Measurements from ENCODE around the gene USP17L21. TPM values are rescaled to one million over a fixed set of nuclear protein-coding genes. Genes with fewer than 3 reads are reported as not detected.
A peak's percentile ranks its signal among the peaks of the same experiment; 100 is the strongest.
"Not testable (repeated sequence)": the region's sequence is repeated elsewhere in the genome, so short reads cannot be mapped to it uniquely, and the experiment has no call there.

USP17L21 gene
- total and polyA plus RNA-seq, 3 experiments from 2014 or later, result not detected

- CTCF ChIA-PET, POLR2A ChIA-PET: not testable (repeated sequence)
These were observed 19.1 kb upstream of the USP17L21 start, which contains the start of gene USP17L17 for GRCh38 chr4:9243579-9243978. Gene USP17L17 (plus strand): TSS chr4:9243879. CDS start chr4:9243879, 0 bp downstream.

GRCh38 chr4:9247953-9248680 lies 14.6 kb upstream of the USP17L21 start, which contains the start of gene USP17L18:
Gene USP17L18 (plus strand): TSS chr4:9248630. CDS start chr4:9248630, 0 bp downstream.
- H3K27ac Mint-ChIP-seq; H3K36me3 Mint-ChIP-seq; H3K27me3 ChIP-seq (ENCODE audit: insufficient read depth, low read length, poor library complexity, severe bottlenecking); H3K4me3 ChIP-seq (ENCODE audit: low read length); H3K4me1 Mint-ChIP-seq; H3K9me3 Mint-ChIP-seq; H3K9me3 ChIP-seq (ENCODE audit: low read length); H3K27me3 Mint-ChIP-seq; H3K4me3 Mint-ChIP-seq; H3K4me1 ChIP-seq (ENCODE audit: insufficient read depth, low read length); H3K27ac ChIP-seq (ENCODE audit: low read depth, low read length); CTCF ChIA-PET; H3K36me3 ChIP-seq (ENCODE audit: insufficient read depth, low read length); POLR2A ChIA-PET: not testable (repeated sequence)
- DNase-seq, result peak in 3 of 5 donors; percentile 0 to 32 (median 1)

More at GRCh38 chr4:9243579-9243978, 19.1 kb upstream of the USP17L21 start, which contains the start of gene USP17L17:
- not testable (repeated sequence) for H3K9me3 ChIP-seq (ENCODE audit: low read length); H3K27me3 Mint-ChIP-seq; H3K27me3 ChIP-seq (ENCODE audit: insufficient read depth, low read length, poor library complexity, severe bottlenecking); H3K9me3 Mint-ChIP-seq; H3K36me3 Mint-ChIP-seq; H3K4me1 Mint-ChIP-seq; DNase-seq; H3K36me3 ChIP-seq (ENCODE audit: insufficient read depth, low read length); H3K4me1 ChIP-seq (ENCODE audit: insufficient read depth, low read length); H3K27ac Mint-ChIP-seq; H3K27ac ChIP-seq (ENCODE audit: low read depth, low read length); H3K4me3 Mint-ChIP-seq; H3K4me3 ChIP-seq (ENCODE audit: low read length)

DNA sequence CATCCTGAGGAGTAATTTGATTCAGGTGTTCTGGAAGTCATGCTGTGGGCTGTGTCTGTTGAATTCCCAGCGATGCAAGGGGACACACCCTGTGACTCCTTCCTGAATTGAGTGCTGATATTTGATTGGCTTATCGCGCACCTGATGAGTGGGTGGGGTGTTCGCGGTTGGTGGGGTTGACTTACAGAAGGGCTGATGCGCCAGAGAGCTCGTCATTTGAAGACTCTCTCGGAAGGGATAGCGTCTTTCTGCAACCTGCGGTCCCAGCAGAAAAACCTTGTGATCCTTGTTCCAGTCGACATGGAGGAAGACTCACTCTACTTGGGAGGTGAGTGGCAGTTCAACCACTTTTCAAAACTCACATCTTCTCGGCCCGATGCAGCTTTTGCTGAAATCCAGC lies 9.6 kb upstream of the USP17L21 start, which contains the start of gene USP17L19:
Gene USP17L19, plus strand, starts transcription at position 301 of the 400 bp plus-strand sequence. Its CDS starts 0 bp downstream, at position 301.
- H3K4me1 ChIP-seq (ENCODE audit: insufficient read depth, low read length); H3K27me3 ChIP-seq (ENCODE audit: insufficient read depth, low read length, poor library complexity, severe bottlenecking); DNase-seq; H3K36me3 ChIP-seq (ENCODE audit: insufficient read depth, low read length); H3K36me3 Mint-ChIP-seq; H3K4me3 ChIP-seq (ENCODE audit: low read length); H3K4me1 Mint-ChIP-seq; POLR2A ChIA-PET; H3K27me3 Mint-ChIP-seq; H3K9me3 Mint-ChIP-seq; H3K27ac Mint-ChIP-seq; H3K4me3 Mint-ChIP-seq; H3K27ac ChIP-seq (ENCODE audit: low read depth, low read length); CTCF ChIA-PET; H3K9me3 ChIP-seq (ENCODE audit: low read length): not testable (repeated sequence)

- H3K4me3 Mint-ChIP-seq; H3K4me3 ChIP-seq (ENCODE audit: low read length); POLR2A ChIA-PET; H3K4me1 Mint-ChIP-seq; H3K9me3 Mint-ChIP-seq; H3K36me3 Mint-ChIP-seq; H3K36me3 ChIP-seq (ENCODE audit: insufficient read depth, low read length); H3K27me3 ChIP-seq (ENCODE audit: insufficient read depth, low read length, poor library complexity, severe bottlenecking); DNase-seq; CTCF ChIA-PET; H3K27ac ChIP-seq (ENCODE audit: low read depth, low read length); H3K27ac Mint-ChIP-seq; H3K4me1 ChIP-seq (ENCODE audit: insufficient read depth, low read length); H3K9me3 ChIP-seq (ENCODE audit: low read length); H3K27me3 Mint-ChIP-seq: not testable (repeated sequence)
These were observed 4.8 kb upstream of the USP17L21 start, which contains the start of gene USP17L20 for GRCh38 chr4:9257824-9258223. Gene USP17L20 (plus strand): TSS chr4:9258124. CDS start chr4:9258124, 0 bp downstream.

GRCh38 chr4:9267319-9267718 lies 4.6 kb downstream of the USP17L21 start, which contains the start of gene USP17L22:
Gene USP17L22 (plus strand): TSS chr4:9267619. CDS start chr4:9267619, 0 bp downstream.
- H3K27me3 ChIP-seq (ENCODE audit: insufficient read depth, low read length, poor library complexity, severe bottlenecking); H3K36me3 Mint-ChIP-seq; H3K4me3 ChIP-seq (ENCODE audit: low read length); H3K27me3 Mint-ChIP-seq; H3K9me3 ChIP-seq (ENCODE audit: low read length); H3K36me3 ChIP-seq (ENCODE audit: insufficient read depth, low read length); H3K27ac ChIP-seq (ENCODE audit: low read depth, low read length); H3K4me1 ChIP-seq (ENCODE audit: insufficient read depth, low read length); H3K4me1 Mint-ChIP-seq; H3K9me3 Mint-ChIP-seq; CTCF ChIA-PET; H3K4me3 Mint-ChIP-seq; H3K27ac Mint-ChIP-seq; DNase-seq; POLR2A ChIA-PET: not testable (repeated sequence)

DNA sequence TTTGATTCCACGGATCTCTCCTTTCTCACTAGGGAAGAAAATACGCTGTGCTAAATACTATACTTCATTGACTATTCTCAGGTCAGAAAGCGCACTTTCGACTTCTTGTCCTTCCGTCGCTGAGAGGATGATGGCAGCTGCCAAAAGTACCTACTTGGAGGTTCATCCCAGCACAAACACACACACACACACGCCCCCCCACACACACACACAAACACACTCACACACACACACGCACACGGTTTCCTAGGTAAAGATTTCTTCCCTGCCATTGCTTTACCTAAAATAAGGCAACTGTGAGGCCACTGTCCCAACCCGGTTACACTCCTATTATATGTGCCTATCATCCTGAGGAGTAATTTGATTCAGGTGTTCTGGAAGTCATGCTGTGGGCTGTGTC lies 9.0 kb downstream of the USP17L21 start:
- H3K4me3 ChIP-seq (ENCODE audit: low read length); H3K4me1 Mint-ChIP-seq; H3K4me3 Mint-ChIP-seq; H3K36me3 Mint-ChIP-seq; H3K27ac ChIP-seq (ENCODE audit: low read depth, low read length); POLR2A ChIA-PET; H3K9me3 Mint-ChIP-seq; CTCF ChIA-PET; H3K9me3 ChIP-seq (ENCODE audit: low read length); H3K27me3 Mint-ChIP-seq; H3K27me3 ChIP-seq (ENCODE audit: insufficient read depth, low read length, poor library complexity, severe bottlenecking); H3K36me3 ChIP-seq (ENCODE audit: insufficient read depth, low read length); H3K27ac Mint-ChIP-seq; H3K4me1 ChIP-seq (ENCODE audit: insufficient read depth, low read length): not testable (repeated sequence)
- peak in 4 of 5 donors; percentile 0 to 59 (median 10) for DNase-seq

Other genes with a start within 250 kb of the USP17L21 start
- not detected for gene FAM90A26, start 92.5 kb upstream of the USP17L21 start, total RNA-seq
- not detected for gene FAM90A26, start 92.5 kb upstream of the USP17L21 start, polyA plus RNA-seq
- not detected for gene USP17L10, start 52.2 kb upstream of the USP17L21 start, total RNA-seq
- gene USP17L10, start 52.2 kb upstream of the USP17L21 start, polyA plus RNA-seq, result not detected
- under 1 TPM in 1 of 2 experiments, not detected in 1; 0.13 TPM for gene USP17L11, start 47.5 kb upstream of the USP17L21 start, total RNA-seq
- not detected for gene USP17L11, start 47.5 kb upstream of the USP17L21 start, polyA plus RNA-seq
- gene USP17L12, start 42.7 kb upstream of the USP17L21 start, total RNA-seq, result not detected
- gene USP17L12, start 42.7 kb upstream of the USP17L21 start, polyA plus RNA-seq, result not detected
- not detected for gene USP17L13, start 38.0 kb upstream of the USP17L21 start, total RNA-seq
- gene USP17L13, start 38.0 kb upstream of the USP17L21 start, polyA plus RNA-seq, result not detected
- not detected for gene USP17L15, start 28.5 kb upstream of the USP17L21 start, total RNA-seq
- gene USP17L15, start 28.5 kb upstream of the USP17L21 start, polyA plus RNA-seq, result not detected
- gene USP17L17, start 19.0 kb upstream of the USP17L21 start, total RNA-seq, result not detected
- not detected for gene USP17L17, start 19.0 kb upstream of the USP17L21 start, polyA plus RNA-seq
- gene USP17L18, start 14.2 kb upstream of the USP17L21 start, total RNA-seq, result not detected
- gene USP17L18, start 14.2 kb upstream of the USP17L21 start, polyA plus RNA-seq, result not detected
- gene USP17L19, start 9.5 kb upstream of the USP17L21 start, total RNA-seq, result not detected
- not detected for gene USP17L19, start 9.5 kb upstream of the USP17L21 start, polyA plus RNA-seq
- not detected for gene USP17L20, start 4.7 kb upstream of the USP17L21 start, total RNA-seq
- not detected for gene USP17L20, start 4.7 kb upstream of the USP17L21 start, polyA plus RNA-seq
- not detected for gene USP17L22, start 4.7 kb downstream of the USP17L21 start, total RNA-seq
- gene USP17L22, start 4.7 kb downstream of the USP17L21 start, polyA plus RNA-seq, result not detected
- not detected for gene USP17L24, start 62.3 kb downstream of the USP17L21 start, total RNA-seq
- not detected for gene USP17L24, start 62.3 kb downstream of the USP17L21 start, polyA plus RNA-seq
- not detected for gene USP17L25, start 67.0 kb downstream of the USP17L21 start, total RNA-seq
- gene USP17L25, start 67.0 kb downstream of the USP17L21 start, polyA plus RNA-seq, result not detected
- not detected for gene USP17L26, start 71.8 kb downstream of the USP17L21 start, total RNA-seq
- gene USP17L26, start 71.8 kb downstream of the USP17L21 start, polyA plus RNA-seq, result not detected
- gene USP17L5, start 76.5 kb downstream of the USP17L21 start, total RNA-seq, result not detected
- gene USP17L5, start 76.5 kb downstream of the USP17L21 start, polyA plus RNA-seq, result not detected
- gene USP17L27, start 81.3 kb downstream of the USP17L21 start, total RNA-seq, result not detected
- not detected for gene USP17L27, start 81.3 kb downstream of the USP17L21 start, polyA plus RNA-seq
- gene USP17L28, start 86.0 kb downstream of the USP17L21 start, total RNA-seq, result not detected
- gene USP17L28, start 86.0 kb downstream of the USP17L21 start, polyA plus RNA-seq, result not detected
- not detected for gene USP17L29, start 90.8 kb downstream of the USP17L21 start, total RNA-seq
- gene USP17L29, start 90.8 kb downstream of the USP17L21 start, polyA plus RNA-seq, result not detected
- not detected for gene USP17L30, start 100.3 kb downstream of the USP17L21 start, total RNA-seq
- not detected for gene USP17L30, start 100.3 kb downstream of the USP17L21 start, polyA plus RNA-seq
- gene DEFB131A, start 181.5 kb downstream of the USP17L21 start, total RNA-seq, result not detected
- gene DEFB131A, start 181.5 kb downstream of the USP17L21 start, polyA plus RNA-seq, result not detected

Measured in CD8-positive, alpha-beta memory T cell (primary cell).